Measurements from ENCODE around the gene GNAT1. TPM values are rescaled to one million over a fixed set of nuclear protein-coding genes. Genes with fewer than 3 reads are reported as not detected.

Gene GNAT1
- total and polyA plus RNA-seq, 2 of the 13 experiments (the other 11 are each of a cell fraction or from before 2014, with no cell fraction given): 0.15 TPM; not detected in 1

DNA sequence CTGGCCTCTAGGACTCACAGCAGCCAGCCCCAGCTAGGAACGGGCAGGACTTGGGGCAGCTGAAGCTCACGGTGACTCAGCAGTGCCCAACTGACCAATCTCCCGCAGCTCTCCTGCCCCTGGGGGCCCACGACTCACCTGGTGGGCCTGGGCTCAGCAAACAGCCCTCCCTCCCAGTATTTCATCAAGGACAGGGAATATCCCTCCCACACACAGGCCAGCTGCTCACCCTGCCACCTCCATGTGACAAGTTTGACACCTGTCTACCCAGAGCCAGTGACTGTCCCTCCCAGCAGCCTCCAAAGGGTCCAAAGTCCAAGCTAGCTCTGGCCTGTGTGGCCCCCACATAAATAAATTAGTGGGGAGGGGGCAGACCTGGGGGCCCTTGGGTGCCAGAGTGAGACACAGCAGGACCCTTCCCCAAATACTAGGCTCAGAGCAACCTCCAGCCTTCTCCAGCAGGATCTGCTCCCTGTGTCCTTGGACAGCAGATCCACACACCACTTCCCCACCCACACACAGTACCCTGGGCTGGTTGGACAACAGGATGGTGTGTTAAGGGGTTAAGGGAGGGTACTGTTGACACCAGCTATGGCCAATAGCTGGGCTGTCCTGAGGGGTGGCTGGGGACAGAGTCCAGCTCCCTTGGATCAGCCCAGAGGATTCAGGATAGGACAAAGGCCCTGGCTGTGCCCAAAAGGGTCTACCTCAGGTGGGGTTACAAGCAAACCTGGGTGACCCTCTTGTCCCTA is 4.3 kb downstream of the GNAT1 start (continued):
- TF ChIP-seq, protein P1, sequence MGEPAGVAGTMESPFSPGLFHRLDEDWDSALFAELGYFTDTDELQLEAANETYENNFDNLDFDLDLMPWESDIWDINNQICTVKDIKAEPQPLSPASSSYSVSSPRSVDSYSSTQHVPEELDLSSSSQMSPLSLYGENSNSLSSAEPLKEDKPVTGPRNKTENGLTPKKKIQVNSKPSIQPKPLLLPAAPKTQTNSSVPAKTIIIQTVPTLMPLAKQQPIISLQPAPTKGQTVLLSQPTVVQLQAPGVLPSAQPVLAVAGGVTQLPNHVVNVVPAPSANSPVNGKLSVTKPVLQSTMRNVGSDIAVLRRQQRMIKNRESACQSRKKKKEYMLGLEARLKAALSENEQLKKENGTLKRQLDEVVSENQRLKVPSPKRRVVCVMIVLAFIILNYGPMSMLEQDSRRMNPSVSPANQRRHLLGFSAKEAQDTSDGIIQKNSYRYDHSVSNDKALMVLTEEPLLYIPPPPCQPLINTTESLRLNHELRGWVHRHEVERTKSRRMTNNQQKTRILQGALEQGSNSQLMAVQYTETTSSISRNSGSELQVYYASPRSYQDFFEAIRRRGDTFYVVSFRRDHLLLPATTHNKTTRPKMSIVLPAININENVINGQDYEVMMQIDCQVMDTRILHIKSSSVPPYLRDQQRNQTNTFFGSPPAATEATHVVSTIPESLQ (CRISPR knock-in tag; conservative IDR thresholded peaks at IDR 0.05): no peak; the same call in 1 of the 2 replicates
- TF ChIP-seq NFYC (CRISPR knock-in tag; IDR thresholded peaks at IDR 0.05) (peak; percentile 79), ESRRA (CRISPR knock-in tag; IDR thresholded peaks at IDR 0.05; ENCODE audit: low read depth) (peak; percentile 75), ZNF124 (CRISPR knock-in tag; IDR thresholded peaks at IDR 0.05) (no peak), TBX3 (IDR thresholded peaks at IDR 0.05; ENCODE audit: borderline replicate concordance) (peak; percentile 99), ZNF75D (CRISPR knock-in tag; IDR thresholded peaks at IDR 0.05; ENCODE audit: borderline replicate concordance) (no peak), SNAPC2 (CRISPR knock-in tag; IDR thresholded peaks at IDR 0.05) (peak; percentile 87), TEAD2 (CRISPR knock-in tag; IDR thresholded peaks at IDR 0.05) (no peak), ZNF644 (CRISPR knock-in tag; IDR thresholded peaks at IDR 0.05; ENCODE audit: low read depth) (peak; percentile 34; the same call in 1 of the 2 replicates), HNRNPH1 (optimal IDR thresholded peaks at IDR 0.05; ENCODE audit: low read depth, low read length) (no peak), ZNF773 (CRISPR knock-in tag; IDR thresholded peaks at IDR 0.05; ENCODE audit: borderline replicate concordance) (no peak), HDAC2 (CRISPR knock-in tag; IDR thresholded peaks at IDR 0.05) (peak; percentile 86), ZMYM2 (CRISPR knock-in tag; IDR thresholded peaks at IDR 0.05) (peak; percentile 82; the same call in 1 of the 2 replicates), SSRP1 (CRISPR knock-in tag; IDR thresholded peaks at IDR 0.05) (no peak), EEA1 (CRISPR knock-in tag; IDR thresholded peaks at IDR 0.05; ENCODE audit: borderline replicate concordance) (no peak; the same call in 1 of the 2 replicates), ZNF567 (CRISPR knock-in tag; IDR thresholded peaks at IDR 0.05; ENCODE audit: borderline replicate concordance) (no peak), EZH2 (conservative IDR thresholded peaks at IDR 0.05; ENCODE audit: low read depth, low read length) (no peak), ZNF558 (CRISPR knock-in tag; IDR thresholded peaks at IDR 0.05; ENCODE audit: borderline replicate concordance) (peak; percentile 92; the same call in 1 of the 2 replicates), ZNF607 (CRISPR knock-in tag; IDR thresholded peaks at IDR 0.05; ENCODE audit: borderline replicate concordance) (peak; percentile 94), IKZF1 (IDR thresholded peaks at IDR 0.05) (no peak), ZNF780A (CRISPR knock-in tag; IDR thresholded peaks at IDR 0.05) (peak; percentile 91; the same call in 1 of the 2 replicates), STAT5B (CRISPR knock-in tag; IDR thresholded peaks at IDR 0.05) (no peak), ETV5 (CRISPR knock-in tag; IDR thresholded peaks at IDR 0.05; ENCODE audit: borderline replicate concordance) (peak; percentile 65)
- TF ChIP-seq, protein P2, sequence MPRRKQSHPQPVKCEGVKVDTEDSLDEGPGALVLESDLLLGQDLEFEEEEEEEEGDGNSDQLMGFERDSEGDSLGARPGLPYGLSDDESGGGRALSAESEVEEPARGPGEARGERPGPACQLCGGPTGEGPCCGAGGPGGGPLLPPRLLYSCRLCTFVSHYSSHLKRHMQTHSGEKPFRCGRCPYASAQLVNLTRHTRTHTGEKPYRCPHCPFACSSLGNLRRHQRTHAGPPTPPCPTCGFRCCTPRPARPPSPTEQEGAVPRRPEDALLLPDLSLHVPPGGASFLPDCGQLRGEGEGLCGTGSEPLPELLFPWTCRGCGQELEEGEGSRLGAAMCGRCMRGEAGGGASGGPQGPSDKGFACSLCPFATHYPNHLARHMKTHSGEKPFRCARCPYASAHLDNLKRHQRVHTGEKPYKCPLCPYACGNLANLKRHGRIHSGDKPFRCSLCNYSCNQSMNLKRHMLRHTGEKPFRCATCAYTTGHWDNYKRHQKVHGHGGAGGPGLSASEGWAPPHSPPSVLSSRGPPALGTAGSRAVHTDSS (CRISPR knock-in tag; conservative IDR thresholded peaks at IDR 0.05): no peak
- TF ChIP-seq, protein P3, sequence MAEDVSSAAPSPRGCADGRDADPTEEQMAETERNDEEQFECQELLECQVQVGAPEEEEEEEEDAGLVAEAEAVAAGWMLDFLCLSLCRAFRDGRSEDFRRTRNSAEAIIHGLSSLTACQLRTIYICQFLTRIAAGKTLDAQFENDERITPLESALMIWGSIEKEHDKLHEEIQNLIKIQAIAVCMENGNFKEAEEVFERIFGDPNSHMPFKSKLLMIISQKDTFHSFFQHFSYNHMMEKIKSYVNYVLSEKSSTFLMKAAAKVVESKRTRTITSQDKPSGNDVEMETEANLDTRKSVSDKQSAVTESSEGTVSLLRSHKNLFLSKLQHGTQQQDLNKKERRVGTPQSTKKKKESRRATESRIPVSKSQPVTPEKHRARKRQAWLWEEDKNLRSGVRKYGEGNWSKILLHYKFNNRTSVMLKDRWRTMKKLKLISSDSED (CRISPR knock-in tag; IDR thresholded peaks at IDR 0.05): no peak

Measured in HepG2 (cell line).